SK-MEL-5 (cell line): ENCODE results near the gene SV2C. TPM values are rescaled to one million over a fixed set of nuclear protein-coding genes. Genes with fewer than 3 reads are reported as not detected.
A peak's percentile ranks its signal among the peaks of the same experiment; 100 is the strongest.

Source experiments
- DNase-seq: peaks from one replicate; pipeline ENCODE4 v3.0.0-alpha.2; 2016; ENCODE audit warnings: low read depth, low spot score
- in situ Hi-C: cut with HindIII; loops from 2 replicates; pipeline ENCODE4 v1.10.0; 2016; ENCODE audit warnings: low sequenced_read_pairs, high pct_unique_total_duplicates, low pct_unique_long_range_greater_than_20kb
- total RNA-seq: library from RNA; depleted of rRNA; stranded (reverse); fragments of >200 nt; shearing (Covaris generic); gene quantifications from 2 replicates; pipeline ENCODE4 v1.2.3, GENCODE V29; 2014

Gene SV2C
- total RNA-seq, 1 experiment from 2014 or later = not detected

DNA sequence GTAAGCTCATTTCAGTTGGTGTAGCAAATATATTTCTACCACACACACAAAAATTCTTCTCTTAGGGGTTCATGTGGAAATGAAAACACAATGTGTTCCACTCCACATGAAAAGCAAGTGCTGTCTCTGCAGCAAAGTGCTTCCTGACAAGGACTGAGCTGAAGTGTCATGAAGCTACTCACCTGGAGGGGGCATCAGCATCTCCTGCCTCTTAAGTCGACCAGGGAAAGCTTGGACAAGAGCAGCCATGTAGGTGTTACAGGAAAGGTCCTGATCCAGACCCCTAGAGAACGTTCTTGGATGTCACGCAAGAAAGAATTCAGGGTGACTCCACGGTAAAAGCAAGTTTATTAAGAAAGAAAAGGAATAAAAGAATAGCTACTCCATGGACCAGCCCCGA is 62.8 kb downstream of the SV2C start:
- in situ Hi-C loops = no loop called here
- DNase-seq = peak; percentile 43

DNA sequence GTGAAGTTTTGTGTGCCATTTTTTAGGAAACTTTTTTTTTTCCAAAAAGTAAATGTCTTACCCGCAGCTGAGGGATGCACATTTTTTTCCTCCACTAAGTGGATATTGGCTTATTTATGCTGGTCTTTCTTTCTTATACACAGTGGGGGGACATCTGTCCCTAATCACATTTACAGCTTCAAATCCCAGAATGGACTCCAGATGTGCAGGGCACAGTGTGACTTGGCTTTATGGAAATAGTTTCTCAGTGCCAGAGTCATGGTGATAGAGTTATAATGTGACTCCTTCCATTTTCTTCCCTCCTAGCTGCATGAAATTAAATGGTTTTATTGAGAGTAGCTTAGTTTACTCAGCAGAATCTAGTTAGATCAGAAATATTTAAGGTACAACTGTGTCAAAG is 66.5 kb downstream of the SV2C start:
- no peak for DNase-seq
- in situ Hi-C loops = no loop called here

DNA sequence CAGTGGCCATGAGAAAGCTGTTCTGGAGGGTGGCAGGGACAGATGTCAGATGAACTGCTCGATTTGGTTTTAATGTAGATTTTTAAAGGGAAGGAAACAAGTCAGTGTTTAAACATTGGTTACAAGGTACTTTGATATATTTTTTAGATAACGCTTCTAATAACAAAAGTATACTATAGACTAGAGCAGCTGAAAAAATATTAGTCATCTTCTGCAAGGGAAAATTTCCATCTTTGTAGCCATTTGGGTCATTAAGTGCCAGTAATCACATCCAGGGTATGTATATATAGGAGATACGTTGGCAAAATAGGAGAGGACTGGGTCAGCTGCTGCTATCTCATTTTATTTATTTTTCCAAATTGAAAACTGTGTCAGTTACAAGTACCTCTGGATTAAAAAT is 69.0 kb downstream of the SV2C start:
- in situ Hi-C loops = no loop called here
- no peak for DNase-seq

DNA sequence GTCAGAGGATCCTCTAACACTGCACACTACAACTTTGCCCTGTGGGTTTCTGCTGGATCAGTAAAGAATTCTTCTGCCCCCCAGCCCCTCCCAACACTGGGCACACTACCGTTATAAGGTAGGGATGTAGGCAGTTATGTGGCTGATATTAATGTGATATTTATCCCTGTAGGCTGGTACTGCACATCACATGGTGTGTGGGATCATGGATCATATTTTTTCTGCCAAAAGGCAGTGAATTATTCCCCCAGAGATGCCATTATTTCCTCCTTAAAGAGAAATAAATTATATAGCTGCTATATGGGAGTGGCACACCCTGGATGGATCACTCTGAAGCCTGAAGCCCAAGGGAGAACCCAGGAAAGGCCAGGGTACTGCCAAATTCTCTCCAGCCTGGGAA is 69.5 kb downstream of the SV2C start:
- DNase-seq = no peak
- in situ Hi-C loops = no loop called here

- DNase-seq = no peak
- in situ Hi-C loops = no loop called here
These were observed 70.1 kb downstream of the SV2C start for GRCh38 chr5:76153271-76153670.

DNA sequence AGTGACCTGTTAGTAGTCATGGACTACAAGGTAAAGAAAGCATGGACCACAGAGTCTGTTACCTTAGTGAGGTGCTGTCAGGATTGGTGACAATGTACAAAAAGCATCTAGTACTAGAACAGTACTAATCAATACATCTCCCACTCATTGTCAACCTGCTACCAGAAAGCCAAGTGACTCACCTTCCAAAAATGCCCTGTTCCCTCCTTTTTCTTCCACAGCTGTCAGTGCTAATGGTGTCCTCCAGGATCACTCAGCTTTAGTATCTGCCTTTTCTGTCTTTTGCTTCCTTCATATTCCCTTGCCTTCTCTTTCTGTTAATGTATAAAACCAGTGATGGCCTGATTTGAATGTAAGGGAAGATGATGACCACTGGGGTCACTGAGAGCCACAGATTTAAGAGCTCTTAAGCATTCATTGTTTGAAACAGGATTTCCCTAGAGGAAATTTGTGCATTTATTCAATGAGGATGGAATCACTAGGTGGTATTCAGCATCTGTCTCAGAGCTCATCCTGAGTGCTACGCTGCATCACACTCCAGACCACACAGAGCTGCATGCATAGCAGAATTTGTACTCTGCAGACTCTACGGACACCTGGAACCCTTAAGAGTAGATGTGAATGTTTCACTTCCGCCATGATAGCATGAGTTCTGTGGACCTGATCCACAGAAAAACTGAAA is 71.0 kb downstream of the SV2C start:
- no peak for DNase-seq
- in situ Hi-C loops = no loop called here

- in situ Hi-C loops = no loop called here
- no peak for DNase-seq
These were observed 72.4 kb downstream of the SV2C start for GRCh38 chr5:76155536-76155935.

DNA sequence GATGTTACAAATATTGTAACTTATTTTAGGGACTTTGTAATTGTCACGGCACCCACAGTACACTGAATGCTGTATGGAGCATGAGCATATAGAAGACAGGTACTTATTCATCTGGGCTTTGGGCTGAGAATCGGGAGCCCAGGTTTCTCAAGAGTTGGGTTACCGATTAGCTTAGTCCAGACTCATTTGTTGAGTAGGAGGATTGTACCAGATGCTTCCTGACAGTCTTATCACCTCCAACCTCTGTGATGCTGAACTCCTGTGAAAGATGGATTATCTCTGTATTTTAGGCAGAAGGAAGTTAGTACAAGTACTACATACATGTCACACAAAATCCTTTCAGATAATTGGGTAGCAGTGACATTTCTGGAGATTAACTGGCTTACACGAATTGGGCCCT is 79.2 kb downstream of the SV2C start:
- no peak for DNase-seq
- in situ Hi-C loops = no loop called here

DNA sequence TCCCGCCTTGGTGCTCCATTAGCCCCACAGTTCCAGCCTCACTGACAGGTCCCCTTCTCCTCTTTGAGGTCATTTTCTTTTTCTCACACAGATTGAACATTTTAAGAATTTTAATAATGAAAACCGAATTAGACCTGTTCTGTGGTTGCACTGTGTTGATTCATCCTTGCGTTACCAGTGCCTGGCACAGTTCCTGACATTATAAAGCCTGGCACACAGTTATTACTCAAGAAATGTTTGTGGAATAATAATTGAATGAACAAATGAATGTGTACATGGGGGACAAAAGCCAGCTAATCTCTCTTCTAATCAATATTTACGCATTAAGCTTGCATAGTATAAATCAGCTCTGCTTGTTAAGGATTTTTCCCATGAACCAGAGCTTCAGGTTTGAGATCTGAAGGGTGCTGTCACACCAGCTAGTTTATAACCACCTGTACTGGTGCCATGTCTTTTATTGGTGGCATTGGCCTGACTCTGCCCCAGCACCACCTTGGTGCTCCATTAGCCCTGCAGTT is 80.0 kb downstream of the SV2C start:
- DNase-seq = no peak
- in situ Hi-C loops = no loop called here

GRCh38 chr5:76165029-76165428 is 81.8 kb downstream of the SV2C start:
- in situ Hi-C loops = no loop called here
- no peak for DNase-seq

GRCh38 chr5:76165711-76166374 is 82.7 kb downstream of the SV2C start:
- no peak for DNase-seq

GRCh38 chr5:76166886-76167576 is 83.8 kb downstream of the SV2C start:
- in situ Hi-C loops = no loop called here
- no peak for DNase-seq

More at GRCh38 chr5:76165711-76166374, 82.7 kb downstream of the SV2C start:
- in situ Hi-C loops = no loop called here

- no peak for DNase-seq
- in situ Hi-C loops = no loop called here
These were observed 86.1 kb downstream of the SV2C start for GRCh38 chr5:76169146-76169905.

DNA sequence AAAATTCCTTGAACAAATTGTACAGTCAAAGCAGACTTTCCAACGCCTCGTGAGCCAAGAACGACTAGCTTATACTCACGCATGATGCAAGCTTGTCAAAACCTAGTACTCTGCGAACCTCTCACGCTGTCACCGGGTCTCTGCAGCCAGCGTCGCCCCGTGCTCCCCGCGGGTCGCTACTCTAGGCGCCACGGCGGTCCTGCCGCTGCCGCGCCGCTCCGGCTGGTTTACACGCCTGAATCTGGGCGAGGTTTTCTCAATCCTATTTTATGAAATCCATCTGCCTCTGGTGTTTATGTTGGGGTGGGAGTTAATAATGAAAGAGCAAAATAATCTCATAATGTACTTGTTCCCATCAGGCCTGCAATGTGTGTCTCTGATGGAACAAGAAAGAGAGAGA is 90.9 kb downstream of the SV2C start:
- in situ Hi-C loops = no loop called here
- no peak for DNase-seq

DNA sequence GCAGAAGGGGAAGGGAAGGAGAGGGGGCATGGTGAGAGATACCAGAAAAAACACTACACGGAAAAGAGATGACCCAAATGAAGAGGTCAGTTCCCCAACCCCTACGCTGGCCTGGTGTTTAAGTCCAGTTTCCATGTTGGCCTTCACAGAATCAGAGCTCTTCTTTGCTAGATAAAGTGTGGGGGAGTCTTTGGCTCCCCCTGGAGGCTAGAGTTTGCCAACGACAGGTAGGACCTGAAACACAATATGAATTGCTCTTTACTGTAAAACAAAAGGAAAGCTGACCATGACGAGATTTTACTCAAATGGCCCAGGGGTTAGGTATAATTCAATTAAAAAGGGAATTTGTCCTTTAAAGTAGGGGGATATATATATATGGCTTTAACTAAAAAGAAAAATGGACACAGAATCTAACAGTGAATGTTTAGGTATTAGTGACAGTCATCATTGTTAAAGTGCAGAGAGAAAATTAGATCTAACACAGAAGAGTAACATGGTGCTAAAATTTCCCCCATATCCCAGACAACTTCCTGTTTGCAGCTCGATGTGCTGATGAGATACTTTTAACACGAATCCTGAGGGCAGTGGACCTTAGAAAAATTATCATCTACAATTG is 92.0 kb downstream of the SV2C start:
- in situ Hi-C loops = no loop called here

GRCh38 chr5:76175821-76176403 is 92.7 kb downstream of the SV2C start:
- in situ Hi-C loops = no loop called here
- no peak for DNase-seq

More for the DNA sequence above, 92.0 kb downstream of the SV2C start:
- DNase-seq = peak; percentile 71

DNA sequence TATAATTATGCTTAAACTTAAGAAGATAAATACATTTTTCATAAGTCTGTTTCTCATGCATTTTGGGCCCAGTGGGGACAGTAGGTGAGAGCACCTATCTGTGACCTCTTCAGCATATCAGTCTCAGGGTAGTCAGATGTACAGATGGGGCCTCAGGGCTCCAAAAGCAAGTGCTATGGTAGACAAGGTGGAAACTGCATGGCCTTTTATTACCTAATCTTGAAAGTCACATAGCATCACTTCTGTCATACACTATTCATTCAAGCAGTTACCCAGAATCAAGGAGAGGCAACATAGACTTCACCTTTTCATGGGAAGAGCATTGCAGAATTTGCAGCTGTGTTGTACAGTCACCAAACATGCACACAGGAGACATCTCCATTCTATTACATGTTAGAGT is 94.8 kb downstream of the SV2C start:
- DNase-seq = no peak
- in situ Hi-C loops = no loop called here
